GM18907 (cell line): ENCODE results near the gene USP33.
"Not testable (repeated sequence)": the region's sequence is repeated elsewhere in the genome, so short reads cannot be mapped to it uniquely, and the experiment has no call there.

Source experiments
- ATAC-seq: cut with Tn5 transposase; IDR thresholded peaks from one replicate; pipeline ENCODE4 v1.9.1; 2021; ENCODE audit warnings: mild to moderate bottlenecking, moderate library complexity; ENCODE audit not compliant: unreplicated experiment

The USP33 gene

GRCh38 chr1:77673030-77673429, 86.6 kb downstream of the USP33 start:
- no peak for ATAC-seq

DNA sequence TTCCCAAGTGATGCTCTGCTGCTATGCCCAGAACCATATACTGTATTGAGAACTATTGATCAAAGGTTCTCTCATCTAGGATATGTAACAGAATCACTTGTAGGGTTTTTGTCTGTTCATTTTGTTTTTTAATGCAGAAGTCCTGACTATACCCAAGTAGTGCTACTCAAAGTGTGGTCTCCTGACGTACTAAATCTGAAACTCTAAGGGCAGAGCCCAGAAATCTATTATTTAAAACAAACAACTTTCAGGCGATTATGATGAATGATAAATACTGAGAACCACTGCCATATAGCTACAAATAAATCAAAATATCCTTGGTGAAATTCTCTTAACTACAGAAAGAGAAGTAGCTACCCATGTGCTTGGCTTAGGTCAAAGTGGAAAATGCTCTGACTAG, 87.3 kb downstream of the USP33 start:
- peak; percentile 36 for ATAC-seq

GRCh38 chr1:77671836-77672235, 87.8 kb downstream of the USP33 start:
- peak; percentile 12 for ATAC-seq

DNA sequence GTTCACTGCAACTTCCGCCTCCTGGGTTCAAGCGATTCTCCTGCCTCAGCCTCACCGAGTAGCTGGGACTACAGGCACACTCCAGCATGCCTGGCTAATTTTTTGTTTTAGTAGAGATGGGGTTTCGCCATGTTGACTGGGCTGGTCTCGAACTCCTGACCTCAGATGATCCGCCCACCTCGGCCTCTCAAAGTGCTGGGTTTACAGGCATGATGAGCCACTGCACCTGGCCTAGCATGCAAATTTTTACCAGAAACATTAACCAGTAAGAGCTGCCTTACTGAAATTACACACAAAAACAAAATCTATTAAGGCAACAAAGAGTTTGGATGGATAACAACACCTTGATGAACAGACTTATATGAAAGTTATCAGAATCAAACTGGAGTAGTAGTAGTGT, 89.3 kb downstream of the USP33 start:
- no peak for ATAC-seq

DNA sequence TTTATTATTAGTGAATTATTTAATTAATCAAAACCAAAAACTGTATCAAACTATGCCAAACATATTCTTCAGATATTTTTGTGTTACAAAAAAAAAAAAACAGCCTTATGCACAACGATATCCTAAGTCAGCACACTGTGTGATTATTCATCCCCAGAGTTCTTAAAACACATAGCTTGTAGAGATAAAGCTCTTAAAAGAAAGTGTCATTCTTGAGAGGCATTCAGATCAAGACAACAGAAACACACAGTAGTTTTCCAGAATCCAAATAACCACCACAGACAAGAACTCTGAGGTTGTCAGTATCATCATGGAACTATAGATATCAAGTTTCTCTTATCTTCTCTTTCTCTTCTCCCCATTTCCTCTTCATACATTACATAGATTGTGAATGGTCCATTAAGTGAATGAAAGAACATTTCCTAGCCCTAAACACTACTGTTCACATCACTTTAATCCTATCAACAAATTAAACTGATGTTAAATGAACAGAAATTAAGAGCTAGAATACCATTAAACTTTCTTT, 90.7 kb downstream of the USP33 start:
- no peak for ATAC-seq

DNA sequence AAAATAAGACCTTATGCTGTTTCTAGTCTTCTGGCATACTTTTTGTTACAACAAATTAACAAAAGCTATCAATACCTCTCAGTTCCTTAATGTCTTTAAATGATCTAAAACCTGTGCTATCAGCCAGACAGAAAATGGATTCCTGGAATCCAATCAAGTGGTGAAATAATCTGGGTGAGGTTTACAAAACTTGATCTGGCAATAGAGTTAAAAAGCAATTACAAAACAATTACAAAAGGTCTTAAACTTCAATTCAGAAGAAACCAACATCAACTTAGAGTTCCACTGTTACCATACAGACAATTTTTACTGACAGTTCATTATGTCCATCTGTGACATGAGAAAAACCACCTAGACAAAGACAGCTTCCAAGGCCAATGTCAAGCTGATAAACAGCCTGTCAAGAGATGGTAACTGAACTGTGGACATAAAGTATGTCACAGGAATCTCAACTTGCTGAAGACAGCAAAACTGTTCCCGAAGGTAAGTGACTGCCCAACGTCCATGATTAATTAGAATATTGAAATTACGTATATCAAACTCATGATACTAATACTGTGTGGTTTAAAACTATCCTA, 94.6 kb downstream of the USP33 start:
- no peak for ATAC-seq

- no peak for ATAC-seq
Observed at GRCh38 chr1:77661696-77662095, 98.0 kb downstream of the USP33 start.

- ATAC-seq = peak; percentile 66
Observed at GRCh38 chr1:77659879-77660593, 99.6 kb downstream of the USP33 start.

DNA sequence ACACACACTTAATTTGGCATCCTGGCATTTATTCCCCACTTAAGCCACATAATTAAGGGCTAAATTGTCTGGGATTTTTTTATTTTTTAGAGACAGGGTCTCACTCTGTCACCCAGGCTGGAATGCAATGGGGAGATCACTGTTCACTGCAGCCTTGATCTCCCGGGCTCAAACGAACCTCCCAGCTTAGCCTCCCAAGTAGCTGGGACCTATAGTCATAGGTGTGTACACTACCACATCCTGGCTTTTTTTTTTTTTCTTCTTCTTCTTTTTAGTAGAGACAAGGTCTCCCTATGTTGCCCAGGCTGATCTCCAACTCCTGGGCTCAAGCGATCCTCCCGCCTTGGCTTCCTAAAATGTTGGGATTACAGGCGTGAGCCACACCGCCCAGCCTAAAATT, 101.4 kb downstream of the USP33 start:
- no peak for ATAC-seq

GRCh38 chr1:77655431-77655974, 104.1 kb downstream of the USP33 start:
- peak; percentile 44 for ATAC-seq

DNA sequence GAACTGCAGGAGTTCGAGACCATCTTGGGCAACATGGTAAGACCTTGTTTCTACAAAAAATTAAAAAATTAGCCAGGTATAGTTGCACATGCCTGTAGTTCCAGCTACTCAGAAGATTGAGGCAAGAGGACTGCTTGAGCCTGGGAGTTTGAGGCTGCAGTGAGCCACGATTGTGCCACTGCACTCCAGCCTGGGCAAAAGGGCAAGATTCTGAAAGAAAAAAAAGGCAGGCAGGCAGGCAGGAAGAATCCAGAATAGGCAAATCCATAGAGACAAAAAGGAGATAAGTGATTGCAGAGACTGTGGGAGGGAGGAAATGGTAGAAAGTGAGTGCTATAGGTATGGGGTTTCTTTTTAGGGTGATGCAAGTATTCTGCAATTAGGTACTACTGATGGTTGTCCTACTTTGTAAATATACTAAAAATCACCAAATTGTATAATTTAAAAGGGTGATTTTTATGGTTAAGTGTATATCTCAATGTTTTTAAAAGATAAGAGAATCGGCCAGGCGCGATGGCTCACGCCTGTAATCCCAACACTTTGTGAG, 106.6 kb downstream of the USP33 start:
- ATAC-seq = no peak

DNA sequence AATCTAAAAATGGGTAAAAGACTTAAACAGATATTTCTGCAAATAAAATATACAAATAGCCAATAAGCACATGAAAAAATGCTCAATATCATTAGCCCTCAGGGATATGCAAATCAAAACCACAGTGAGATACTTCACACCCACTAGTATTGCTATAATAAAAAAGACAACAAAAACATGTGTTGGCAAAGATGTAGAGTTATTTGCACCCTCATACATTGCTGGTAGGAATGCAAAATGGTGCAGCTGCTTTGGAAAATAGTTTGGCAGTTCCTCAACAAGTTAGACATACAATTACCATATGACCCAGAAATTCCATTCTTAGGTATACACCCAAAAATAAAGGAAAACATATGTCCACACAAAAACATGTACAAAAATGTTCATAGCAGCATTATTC, 107.4 kb downstream of the USP33 start:
- no peak for ATAC-seq

DNA sequence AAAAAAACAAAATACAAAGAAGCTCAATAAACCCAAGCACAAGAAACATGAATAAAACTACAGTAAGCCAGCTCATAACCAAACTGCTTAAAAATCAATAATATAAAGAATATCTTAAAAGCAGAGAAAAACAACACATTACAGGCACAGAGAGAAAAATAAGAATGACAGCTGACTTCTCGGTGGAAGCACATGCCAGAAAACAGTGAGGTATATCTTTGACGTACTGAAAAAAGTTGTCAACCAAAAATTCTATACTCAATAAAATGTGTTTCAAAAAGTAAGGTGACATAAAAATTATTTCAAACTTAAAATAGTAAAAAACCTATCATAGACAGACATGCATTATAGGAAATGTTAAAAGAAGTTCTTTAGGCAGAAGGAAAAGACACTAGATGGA, 110.5 kb downstream of the USP33 start:
- no peak for ATAC-seq

DNA sequence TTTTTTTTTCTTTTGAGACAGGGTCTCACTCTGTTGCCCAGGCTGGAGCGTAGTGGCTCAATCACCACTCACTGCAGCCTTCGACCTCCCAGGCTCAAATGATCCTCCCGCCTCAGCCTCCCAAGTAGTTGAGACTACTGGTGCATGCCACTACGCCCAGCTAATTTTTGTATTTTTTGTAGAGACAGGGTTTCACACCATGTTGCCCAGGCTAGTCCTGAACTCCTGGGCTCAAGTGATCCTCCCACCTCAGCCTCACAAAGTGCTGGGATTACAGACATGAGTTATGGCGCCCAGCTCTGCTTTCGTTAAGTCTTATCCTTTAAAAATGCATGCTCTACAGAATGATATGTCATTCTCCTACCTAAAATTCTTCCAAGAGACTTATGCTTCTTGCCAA, 113.4 kb downstream of the USP33 start:
- not testable (repeated sequence) for ATAC-seq
